Large intestine (tissue), 3 donors: ENCODE data around the gene ANGPT4. TPM values are rescaled to one million over a fixed set of nuclear protein-coding genes. Genes with fewer than 3 reads are reported as not detected.

Experiments used
- DNase-seq, 2 donors: peaks; one replicate each; pipeline versions ENCODE4 v3.0.0 to v3.0.0-alpha.2; 2013
- H3K27ac ChIP-seq: one replicate; pipeline ENCODE4 v1.5.1; 2013; ENCODE audit warnings: low read length
- H3K27me3 ChIP-seq: 2 replicates; pipeline ENCODE4 v1.6.1; 2013; ENCODE audit warnings: low read length; ENCODE audit not compliant: control insufficient read depth, insufficient read depth
- H3K36me3 ChIP-seq: 2 replicates; pipeline ENCODE4 v1.6.1; 2013; ENCODE audit warnings: low read length; ENCODE audit not compliant: control insufficient read depth, insufficient read depth
- H3K4me1 ChIP-seq: one replicate; pipeline ENCODE4 v1.6.1; 2013; ENCODE audit warnings: low read length; ENCODE audit not compliant: control insufficient read depth, insufficient read depth
- H3K4me3 ChIP-seq: one replicate; pipeline ENCODE4 v1.5.1; 2013; ENCODE audit warnings: low read length
- H3K9me3 ChIP-seq: one replicate; pipeline ENCODE4 v1.6.1; 2013; ENCODE audit warnings: mild to moderate bottlenecking, low read depth, low read length, moderate library complexity; ENCODE audit not compliant: control insufficient read depth
- WGBS: methylation state at CpG from one replicate; pipeline ENCODE4 v1.1.5; 2013; ENCODE audit warnings: low lambda C conversion rate; ENCODE audit not compliant: insufficient coverage; 5-methylcytosine and 5-hydroxymethylcytosine counted together
- polyA plus RNA-seq: library from polyadenylated mRNA; unstranded; fragments of 120-200 nt; gene quantifications from one replicate; pipeline ENCODE4 v1.2.1, GENCODE V29; 2013

Gene ANGPT4
- polyA plus RNA-seq, 1 donor, result 0.03 TPM

DNA sequence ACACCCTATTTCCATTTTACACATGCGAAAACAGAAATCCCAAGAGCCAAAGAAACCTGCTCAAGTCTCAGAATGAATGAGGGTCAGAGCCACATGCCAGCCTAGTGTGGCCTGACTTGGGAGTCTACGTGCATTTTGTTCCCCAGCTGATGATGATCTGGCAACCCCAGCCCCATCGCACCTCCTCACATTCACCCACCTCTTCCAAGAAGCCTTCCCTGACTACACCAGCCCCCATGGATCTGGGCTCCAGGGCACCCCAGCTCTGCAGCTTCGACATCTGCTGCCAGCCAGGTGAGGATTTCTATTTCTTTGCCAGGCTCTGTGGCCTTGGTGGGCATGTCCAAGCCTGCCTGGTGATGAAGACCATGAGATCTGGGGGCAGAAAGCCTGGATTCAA, 41.0 kb downstream of the ANGPT4 start:
- Histone ChIP-seq H3K9me3 (no peaks in the 10 kb centered on the region), H3K27me3 (peaks cover 2% of the 10 kb centered on the region), H3K27ac (no peak overlapping the region), H3K4me3 (no peak overlapping the region), H3K4me1 (no peaks in the 10 kb centered on the region), H3K36me3 (no peaks in the 10 kb centered on the region)
- DNase-seq, result no peak
- no CpG with 5 or more reads among the region's 4 CpGs for WGBS

DNA sequence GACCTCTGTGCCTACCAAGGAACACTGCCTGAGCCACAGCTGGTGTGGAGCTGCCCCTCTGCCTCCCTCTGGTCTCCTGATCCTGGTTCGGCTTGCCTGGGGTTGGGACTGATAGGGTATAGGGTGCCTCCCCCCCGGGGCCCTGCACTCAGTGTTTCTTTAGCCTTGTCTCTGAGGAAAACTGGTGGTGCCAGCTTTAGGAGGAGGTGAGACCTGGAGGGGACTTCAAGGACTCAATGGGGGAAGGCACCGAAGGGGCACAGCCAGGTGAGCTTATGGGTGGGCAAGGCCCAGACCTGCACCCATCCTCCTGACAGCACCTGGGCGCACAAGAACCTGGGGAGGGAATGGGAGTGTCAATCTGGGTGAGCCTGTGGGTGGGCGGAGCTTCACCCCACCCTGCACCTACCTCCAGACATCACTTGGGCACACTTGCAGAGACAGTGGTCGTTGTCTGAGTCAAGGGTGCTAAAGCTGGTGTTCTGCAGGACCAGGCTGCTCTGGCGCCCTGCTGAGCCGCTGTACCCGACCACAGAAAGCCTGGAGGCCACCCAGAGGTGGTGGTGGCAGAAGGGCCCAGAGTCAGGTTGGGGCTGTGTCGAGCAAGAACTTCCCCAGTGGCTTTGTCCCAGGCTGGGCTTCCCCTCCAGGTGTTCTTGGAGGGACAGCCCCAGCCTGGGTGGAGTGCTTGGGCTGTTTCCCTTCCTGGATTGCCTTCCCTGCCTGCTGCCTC, 42.1 kb downstream of the ANGPT4 start:
- H3K4me1 ChIP-seq, result no peaks in the 10 kb centered on the region
- H3K27me3 ChIP-seq, result peaks cover 5% of the 10 kb centered on the region
- H3K4me3 ChIP-seq, result no peak overlapping the region
- H3K27ac ChIP-seq, result no peak overlapping the region
- DNase-seq, result no peak
- H3K36me3 ChIP-seq, result no peaks in the 10 kb centered on the region
- no CpG with 5 or more reads among the region's 10 CpGs for WGBS
- no peaks in the 10 kb centered on the region for H3K9me3 ChIP-seq

DNA sequence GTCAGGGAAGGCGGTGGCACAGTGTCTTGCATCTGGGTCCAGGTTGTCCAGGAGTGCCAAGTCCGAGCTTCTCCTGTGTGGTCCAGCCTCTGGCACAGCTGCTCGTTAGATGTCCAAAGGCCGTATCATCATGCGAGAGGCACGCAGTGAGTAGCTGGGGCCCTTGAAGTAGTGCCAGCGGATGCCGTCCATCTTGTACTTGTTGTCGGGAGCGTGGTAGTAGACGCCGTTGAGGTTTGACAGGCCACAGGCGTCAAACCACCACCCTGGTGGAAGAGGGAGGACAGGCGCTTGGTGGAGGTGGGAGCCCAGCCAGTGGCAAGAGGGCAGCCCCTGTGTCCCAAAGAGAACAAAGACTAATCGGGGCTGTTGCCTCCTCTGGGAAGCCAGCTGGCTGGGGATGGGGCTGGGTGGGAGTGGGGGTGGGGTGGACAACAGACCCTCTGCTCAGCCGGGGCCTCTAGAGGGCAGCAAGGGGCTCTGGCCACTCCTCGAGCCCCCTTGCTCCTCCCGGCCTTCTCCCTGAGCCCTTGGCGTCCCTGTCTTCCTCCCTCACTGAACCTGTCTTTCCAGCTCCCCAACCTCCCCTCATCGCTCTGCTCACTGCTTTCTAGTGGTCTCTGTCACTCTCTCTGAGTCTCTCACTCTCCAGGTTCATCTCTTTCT, 43.1 kb downstream of the ANGPT4 start:
- Histone ChIP-seq H3K9me3 (no peaks in the 10 kb centered on the region), H3K4me3 (no peak overlapping the region), H3K4me1 (no peaks in the 10 kb centered on the region), H3K36me3 (no peaks in the 10 kb centered on the region), H3K27ac (no peak overlapping the region), H3K27me3 (peaks cover 5% of the 10 kb centered on the region)
- no peak for DNase-seq
- 11% methylated on average over 3 of the region's 20 CpGs for WGBS

DNA sequence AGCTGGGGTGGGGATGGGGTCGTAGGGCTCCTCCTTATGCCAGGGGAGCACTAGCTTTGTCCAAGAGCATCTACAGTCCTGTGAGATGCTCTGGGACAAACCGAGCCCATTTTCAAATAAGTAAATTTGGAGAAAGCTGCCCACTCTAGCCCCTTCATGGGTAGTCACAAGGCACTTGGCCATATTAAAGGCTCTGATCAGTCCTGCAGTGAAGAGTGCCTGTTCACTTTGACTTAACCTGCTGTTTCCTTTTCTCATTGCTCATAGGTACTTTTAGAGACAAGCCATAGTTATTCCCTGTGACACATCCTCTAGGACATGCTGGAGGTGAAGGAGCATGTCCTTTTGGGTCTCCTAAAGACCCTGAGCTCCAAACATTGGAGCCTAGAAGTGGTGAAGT, 44.2 kb downstream of the ANGPT4 start:
- WGBS, result 60% methylated on average over 1 of the region's 2 CpGs
- H3K4me1 ChIP-seq, result no peaks in the 10 kb centered on the region
- no peak for DNase-seq

GRCh38 chr20:871436-871835, 44.7 kb downstream of the ANGPT4 start:
- no peaks in the 10 kb centered on the region for H3K9me3 ChIP-seq
- H3K4me1 ChIP-seq, result no peaks in the 10 kb centered on the region
- no peak for DNase-seq
- H3K27me3 ChIP-seq, result peaks cover 5% of the 10 kb centered on the region
- no peak overlapping the region for H3K27ac ChIP-seq
- no peaks in the 10 kb centered on the region for H3K36me3 ChIP-seq
- no peak overlapping the region for H3K4me3 ChIP-seq

More for the DNA sequence above, 44.2 kb downstream of the ANGPT4 start:
- Histone ChIP-seq H3K9me3 (no peaks in the 10 kb centered on the region), H3K27ac (no peak overlapping the region), H3K4me3 (no peak overlapping the region), H3K27me3 (peaks cover 5% of the 10 kb centered on the region), H3K36me3 (no peaks in the 10 kb centered on the region)

- no peaks in the 10 kb centered on the region for H3K4me1 ChIP-seq
- no peak overlapping the region for H3K27ac ChIP-seq
- H3K9me3 ChIP-seq, result no peaks in the 10 kb centered on the region
- peaks cover 5% of the 10 kb centered on the region for H3K27me3 ChIP-seq
- no peak overlapping the region for H3K4me3 ChIP-seq
- WGBS, result 86% methylated on average over 1 of the region's 3 CpGs
- no peak for DNase-seq
- no peaks in the 10 kb centered on the region for H3K36me3 ChIP-seq
Measured at GRCh38 chr20:870758-871157, 45.4 kb downstream of the ANGPT4 start.

DNA sequence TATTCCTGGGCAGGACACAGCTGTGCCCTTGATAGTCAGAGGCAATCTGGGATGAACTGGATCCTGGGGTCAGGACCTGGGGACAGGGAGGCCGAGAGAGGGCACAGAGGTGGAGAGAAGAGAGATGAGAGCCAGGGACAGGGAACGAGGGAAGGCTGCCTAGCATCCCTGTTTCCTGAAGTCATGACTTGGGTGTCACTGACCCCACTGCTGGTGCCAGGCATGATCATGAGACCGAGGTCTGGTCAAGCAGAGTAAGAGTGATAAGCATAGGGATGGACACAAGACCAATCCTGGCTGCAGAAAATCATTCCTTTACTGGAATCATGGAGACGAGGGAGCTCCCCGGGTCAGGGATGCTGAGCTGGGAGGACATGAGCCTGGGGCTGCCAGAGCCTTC, 46.5 kb downstream of the ANGPT4 start:
- no peaks in the 10 kb centered on the region for H3K36me3 ChIP-seq
- 92% methylated on average over 2 of the region's 5 CpGs for WGBS
- DNase-seq, result no peak
- no peak overlapping the region for H3K4me3 ChIP-seq
- no peaks in the 10 kb centered on the region for H3K9me3 ChIP-seq
- H3K27me3 ChIP-seq, result peaks cover 5% of the 10 kb centered on the region
- H3K27ac ChIP-seq, result no peak overlapping the region
- no peaks in the 10 kb centered on the region for H3K4me1 ChIP-seq

GRCh38 chr20:868279-868678, 47.9 kb downstream of the ANGPT4 start:
- WGBS, result no CpG with 5 or more reads among the region's 9 CpGs

DNA sequence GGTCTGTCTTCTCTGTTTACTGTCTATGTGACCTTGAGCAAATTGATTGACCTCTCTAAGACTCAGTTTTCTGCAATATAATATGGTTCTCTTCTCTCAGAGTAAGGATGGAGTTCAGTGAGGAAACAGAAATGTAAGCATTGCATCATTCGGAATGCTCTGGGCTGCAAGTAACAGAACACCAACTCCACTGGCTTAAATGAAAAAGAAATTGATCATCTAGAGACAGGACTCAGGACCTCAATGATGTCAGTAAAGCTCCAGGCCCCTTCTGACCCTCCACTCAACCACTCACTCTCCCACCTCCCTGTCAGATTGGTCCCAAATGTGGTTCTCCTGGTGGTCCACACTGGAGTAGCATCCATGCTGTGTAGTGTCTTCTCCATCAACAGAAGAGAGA, 50.7 kb downstream of the ANGPT4 start:
- H3K4me3 ChIP-seq, result no peak overlapping the region
- no peaks in the 10 kb centered on the region for H3K4me1 ChIP-seq
- peaks cover 3% of the 10 kb centered on the region for H3K27me3 ChIP-seq
- no CpG with 5 or more reads among the region's 1 CpG for WGBS
- no peaks in the 10 kb centered on the region for H3K9me3 ChIP-seq
- H3K27ac ChIP-seq, result no peak overlapping the region
- H3K36me3 ChIP-seq, result no peaks in the 10 kb centered on the region
- no peak for DNase-seq

More at GRCh38 chr20:868279-868678, 47.9 kb downstream of the ANGPT4 start:
- Histone ChIP-seq H3K9me3 (no peaks in the 10 kb centered on the region), H3K36me3 (no peaks in the 10 kb centered on the region), H3K4me1 (no peaks in the 10 kb centered on the region), H3K27ac (no peak overlapping the region), H3K27me3 (peaks cover 5% of the 10 kb centered on the region), H3K4me3 (no peak overlapping the region)
- DNase-seq, result no peak

DNA sequence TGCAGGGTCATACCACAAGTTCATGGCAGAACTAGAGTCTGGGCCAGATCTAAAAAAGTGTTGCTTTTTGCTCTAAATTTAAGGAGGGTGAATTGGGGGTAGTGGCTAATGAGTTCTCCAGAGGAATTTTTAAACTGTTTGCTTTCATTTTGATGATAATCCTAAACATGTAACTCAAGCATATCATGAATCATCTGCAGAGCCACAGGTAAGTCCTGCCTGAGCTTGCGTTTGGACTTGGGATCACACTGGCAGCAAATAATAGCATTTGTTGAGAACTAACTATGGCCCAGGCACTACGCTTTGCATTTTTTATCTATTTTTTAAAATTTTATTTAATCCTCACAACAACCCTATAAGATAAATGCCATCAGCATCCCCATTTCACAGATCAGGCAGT, 55.2 kb downstream of the ANGPT4 start:
- Histone ChIP-seq H3K4me1 (no peaks in the 10 kb centered on the region), H3K4me3 (no peak overlapping the region), H3K27ac (no peak overlapping the region), H3K27me3 (no peaks in the 10 kb centered on the region), H3K9me3 (no peaks in the 10 kb centered on the region), H3K36me3 (no peaks in the 10 kb centered on the region)
- no peak for DNase-seq
- no CpG with 5 or more reads among the region's 2 CpGs for WGBS

GRCh38 chr20:859751-860231, 56.3 kb downstream of the ANGPT4 start:
- Histone ChIP-seq H3K36me3 (no peaks in the 10 kb centered on the region), H3K4me1 (no peaks in the 10 kb centered on the region), H3K27ac (no peak overlapping the region), H3K27me3 (no peaks in the 10 kb centered on the region), H3K4me3 (no peak overlapping the region), H3K9me3 (no peaks in the 10 kb centered on the region)
- no CpG with 5 or more reads among the region's 3 CpGs for WGBS
- DNase-seq, result no peak
